Prostate gland (tissue), 2 donors: Measurements from ENCODE around the gene KASH5. TPM values are rescaled to one million over a fixed set of nuclear protein-coding genes. Genes with fewer than 3 reads are reported as not detected.

Experiments used
- DNase-seq: peaks from one replicate; pipeline ENCODE4 v3.0.0-alpha.2; 2019; ENCODE audit warnings: low spot score
- H3K27ac ChIP-seq, 2 donors: fragments of 200-600 bp; sonication (generic); 2 replicates each; pipeline ENCODE4 v1.5.1; 2017 to 2019
- H3K27me3 ChIP-seq: fragments of 200-600 bp; sonication (generic); replicated peaks from 2 replicates; pipeline ENCODE4 v1.5.1; 2019; ENCODE audit not compliant: insufficient read depth
- H3K36me3 ChIP-seq, 2 donors: fragments of 200-600 bp; sonication (generic); 1 replicate in 1 of 2; 2 replicates in 1 of 2; pipeline versions ENCODE4 v1.5.1 to v1.8.1; 2017 to 2019
- H3K4me1 ChIP-seq: fragments of 200-600 bp; sonication (generic); replicated peaks from 2 replicates; pipeline ENCODE4 v1.5.1; 2019
- H3K4me3 ChIP-seq, 2 donors: fragments of 200-600 bp; sonication (generic); 2 replicates each; pipeline ENCODE4 v1.5.1; 2017 to 2019
- H3K9me3 ChIP-seq: fragments of 200-600 bp; sonication (generic); 2 replicates; pipeline ENCODE4 v1.5.1; 2017
- POLR2A ChIP-seq: fragments of 450-650 bp; IDR thresholded peaks from one replicate; pipeline ENCODE4 v1.6.1; 2016; ENCODE audit warnings: antibody characterized with exemption, mild to moderate bottlenecking
- POLR2AphosphoS5 ChIP-seq: sonication (generic); formaldehyde crosslinking; IDR thresholded peaks from one replicate; pipeline ENCODE4 v1.6.1; 2017; ENCODE audit warnings: antibody characterized with exemption
- WGBS: methylation state at CpG from one replicate; pipeline ENCODE4 v1.1.5; 2018; 5-methylcytosine and 5-hydroxymethylcytosine counted together
- intact Hi-C: fragments of 100-400 bp; cut with DNase I; formaldehyde crosslinking; loops from one replicate; pipeline ENCODE4 v1.14.2; 2022
- total RNA-seq, 2 donors: library from RNA; depleted of rRNA; stranded (reverse); fragments of >200 nt; gene quantifications; one replicate each; pipeline ENCODE4 v1.1.0, GENCODE V29; 2016
- TF ChIP-seq, protein P1 (sequence below), 4 experiments: fragments of 200-600 bp in 2 of 4; fragments of 450-650 bp in 2 of 4; sonication (generic) in 2 of 4; IDR thresholded peaks; 1 replicate in 3 of 4; 2 replicates in 1 of 4; pipeline ENCODE4 v1.5.1; 2016 to 2019; ENCODE audit warnings: antibody characterized with exemption in 4 of 4, mild to moderate bottlenecking in 2 of 4, moderate library complexity in 2 of 4

Gene KASH5
- total RNA-seq, 2 donors from 2014 or later, result 13.1 TPM; not detected in 1

DNA sequence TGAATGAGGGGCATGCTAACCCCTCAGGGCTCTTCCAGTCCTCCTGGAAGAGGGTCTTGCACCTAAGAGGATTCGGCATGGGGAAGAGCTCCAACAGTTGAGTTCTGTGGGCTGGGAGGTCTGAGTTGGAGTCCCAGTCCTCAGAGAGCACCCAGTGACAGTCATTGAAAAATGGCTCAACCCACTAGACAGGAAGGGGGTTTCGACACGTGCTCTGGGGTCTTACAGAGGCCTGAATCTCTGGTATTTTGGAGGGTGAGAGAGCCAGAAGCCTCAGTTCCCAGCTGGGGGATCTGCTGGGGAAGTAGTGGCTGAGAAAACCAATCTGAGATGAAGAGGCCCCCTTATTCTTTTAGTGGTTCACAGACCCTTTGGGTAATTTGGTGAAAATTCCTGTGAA lies 26.2 kb downstream of the KASH5 start:
- WGBS, result 96% methylated on average over 3 of the region's 3 CpGs
- Histone ChIP-seq H3K4me3 (no peak overlapping the region), H3K27me3 (peaks cover 3% of the 10 kb centered on the region), H3K36me3 (no peaks in the 10 kb centered on the region), H3K27ac (no peak overlapping the region), H3K9me3 (no peaks in the 10 kb centered on the region), H3K4me1 (no peaks in the 10 kb centered on the region)
- TF ChIP-seq POLR2A (no peak), POLR2AphosphoS5 (no peak)
- TF ChIP-seq, protein P1, sequence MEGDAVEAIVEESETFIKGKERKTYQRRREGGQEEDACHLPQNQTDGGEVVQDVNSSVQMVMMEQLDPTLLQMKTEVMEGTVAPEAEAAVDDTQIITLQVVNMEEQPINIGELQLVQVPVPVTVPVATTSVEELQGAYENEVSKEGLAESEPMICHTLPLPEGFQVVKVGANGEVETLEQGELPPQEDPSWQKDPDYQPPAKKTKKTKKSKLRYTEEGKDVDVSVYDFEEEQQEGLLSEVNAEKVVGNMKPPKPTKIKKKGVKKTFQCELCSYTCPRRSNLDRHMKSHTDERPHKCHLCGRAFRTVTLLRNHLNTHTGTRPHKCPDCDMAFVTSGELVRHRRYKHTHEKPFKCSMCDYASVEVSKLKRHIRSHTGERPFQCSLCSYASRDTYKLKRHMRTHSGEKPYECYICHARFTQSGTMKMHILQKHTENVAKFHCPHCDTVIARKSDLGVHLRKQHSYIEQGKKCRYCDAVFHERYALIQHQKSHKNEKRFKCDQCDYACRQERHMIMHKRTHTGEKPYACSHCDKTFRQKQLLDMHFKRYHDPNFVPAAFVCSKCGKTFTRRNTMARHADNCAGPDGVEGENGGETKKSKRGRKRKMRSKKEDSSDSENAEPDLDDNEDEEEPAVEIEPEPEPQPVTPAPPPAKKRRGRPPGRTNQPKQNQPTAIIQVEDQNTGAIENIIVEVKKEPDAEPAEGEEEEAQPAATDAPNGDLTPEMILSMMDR (IDR thresholded peaks at IDR 0.05), result no peak
- intact Hi-C loops, result no loop called here
- no peak for DNase-seq

DNA sequence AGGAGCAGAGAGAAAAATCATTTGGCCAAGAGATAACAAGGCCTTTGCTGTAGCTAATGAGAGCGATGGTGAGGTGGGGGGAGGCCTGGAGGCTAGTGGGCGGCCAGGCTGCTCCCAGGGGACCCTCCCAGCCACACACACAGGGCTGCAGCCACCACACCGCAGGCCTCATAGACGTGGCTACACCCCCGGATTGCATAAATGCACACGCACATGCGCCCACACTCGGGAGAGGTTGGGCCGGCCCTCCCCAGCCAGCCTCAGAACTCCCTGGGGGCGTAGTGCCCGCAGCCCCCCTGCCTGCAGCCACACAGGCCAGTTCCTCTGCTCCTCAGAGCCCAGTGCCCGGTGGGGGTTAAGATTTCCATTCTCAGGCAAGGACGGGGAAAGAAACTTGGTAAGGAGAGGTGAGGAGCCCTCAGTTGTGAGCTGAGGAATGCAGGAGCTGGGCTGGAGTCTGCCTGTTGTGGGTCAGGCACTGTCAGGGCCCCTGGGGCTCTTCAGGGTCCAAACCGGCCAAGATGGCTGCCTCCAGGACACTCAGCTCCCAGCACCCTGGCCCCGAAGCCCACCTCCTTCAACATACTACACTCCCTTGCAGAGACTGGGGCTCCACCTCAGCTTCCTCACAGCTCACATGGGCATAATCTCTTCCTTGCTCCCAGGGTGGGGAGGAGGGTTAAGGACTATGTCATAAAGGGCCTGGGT lies 27.2 kb downstream of the KASH5 start:
- intact Hi-C loops, result no loop called here
- Histone ChIP-seq H3K27ac (no peak overlapping the region), H3K4me1 (no peaks in the 10 kb centered on the region), H3K36me3 (no peaks in the 10 kb centered on the region), H3K4me3 (no peak overlapping the region), H3K9me3 (no peaks in the 10 kb centered on the region), H3K27me3 (peaks cover 8% of the 10 kb centered on the region)
- TF ChIP-seq, protein P1 (IDR thresholded peaks at IDR 0.05), result no peak
- TF ChIP-seq POLR2A, result no peak
- no peak for TF ChIP-seq POLR2AphosphoS5
- DNase-seq, result no peak
- 60% methylated on average over 15 of the region's 15 CpGs for WGBS

DNA sequence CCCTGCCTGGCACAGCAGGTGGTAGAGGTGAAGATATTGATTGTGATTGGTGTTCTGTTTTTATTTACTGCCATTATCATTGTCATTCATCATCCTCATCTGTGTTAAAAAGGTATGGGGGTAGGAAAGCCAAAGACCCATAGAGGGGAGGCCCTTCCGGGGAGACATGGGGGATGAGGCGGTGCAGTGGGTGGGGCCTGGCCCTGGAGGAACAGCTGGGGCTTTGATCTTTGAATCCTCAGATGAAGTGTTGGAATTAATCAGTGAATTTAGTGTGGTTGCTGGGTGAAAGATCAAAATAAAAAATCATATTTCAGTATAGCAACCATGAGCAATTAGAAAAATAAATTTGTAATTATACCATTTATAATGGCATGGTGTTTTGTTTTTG lies 27.8 kb downstream of the KASH5 start:
- H3K27ac ChIP-seq, result no peak overlapping the region
- TF ChIP-seq, protein P1 (IDR thresholded peaks at IDR 0.05), result no peak
- no peak for TF ChIP-seq POLR2A
- TF ChIP-seq POLR2AphosphoS5, result no peak
- intact Hi-C loops, result no loop called here
- peaks cover 13% of the 10 kb centered on the region for H3K27me3 ChIP-seq
- no peaks in the 10 kb centered on the region for H3K36me3 ChIP-seq
- no peaks in the 10 kb centered on the region for H3K4me1 ChIP-seq
- 81% methylated on average over 2 of the region's 2 CpGs for WGBS
- H3K9me3 ChIP-seq, result no peaks in the 10 kb centered on the region
- no peak overlapping the region for H3K4me3 ChIP-seq
- DNase-seq, result no peak

DNA sequence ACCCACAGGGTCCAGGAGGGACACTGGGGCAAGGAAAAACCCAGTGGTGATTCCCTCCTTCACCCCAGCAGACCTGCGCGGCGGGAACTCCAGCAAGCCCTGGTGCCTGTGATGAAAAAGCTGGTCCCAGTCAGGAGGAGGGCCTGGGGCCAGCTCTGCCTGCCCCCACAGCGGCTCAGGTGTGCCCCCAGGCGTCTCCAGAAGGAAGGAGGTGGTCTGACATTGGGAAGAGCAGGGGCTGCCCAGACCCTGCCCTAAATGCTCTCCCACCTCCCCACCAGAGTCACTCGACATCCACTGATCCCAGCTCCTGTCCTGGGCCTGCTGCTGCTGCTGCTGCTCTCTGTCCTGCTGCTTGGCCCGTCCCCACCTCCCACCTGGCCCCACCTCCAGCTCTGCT lies 29.0 kb downstream of the KASH5 start:
- no peak overlapping the region for H3K27ac ChIP-seq
- DNase-seq, result no peak
- intact Hi-C loops, result no loop called here
- no peaks in the 10 kb centered on the region for H3K4me1 ChIP-seq
- TF ChIP-seq, protein P1 (IDR thresholded peaks at IDR 0.05), result no peak
- no peaks in the 10 kb centered on the region for H3K36me3 ChIP-seq
- H3K4me3 ChIP-seq, result no peak overlapping the region
- WGBS, result 33% methylated on average over 7 of the region's 7 CpGs
- no peaks in the 10 kb centered on the region for H3K9me3 ChIP-seq
- peaks cover 20% of the 10 kb centered on the region for H3K27me3 ChIP-seq

DNA sequence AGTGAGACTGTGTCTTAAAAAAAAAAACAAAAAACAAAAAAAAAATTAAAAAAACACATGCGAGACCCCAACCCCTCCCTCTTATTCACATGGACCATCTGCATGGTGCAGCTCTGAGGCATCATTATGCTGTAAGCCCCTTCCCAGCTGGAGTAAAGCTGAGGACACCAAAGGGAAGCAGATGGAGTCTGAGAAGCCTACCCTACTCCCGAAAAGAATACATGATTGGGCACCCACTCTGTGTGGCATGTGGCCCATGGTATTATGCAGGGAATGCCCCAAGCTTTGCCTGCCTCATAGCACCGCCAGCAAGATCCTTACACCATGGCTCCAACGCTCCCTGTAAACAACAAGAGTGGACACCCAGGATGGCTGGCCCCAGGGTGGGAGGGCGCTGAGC lies 30.5 kb downstream of the KASH5 start:
- Histone ChIP-seq H3K36me3 (no peaks in the 10 kb centered on the region), H3K27ac (no peak overlapping the region), H3K9me3 (no peaks in the 10 kb centered on the region), H3K27me3 (peaks cover 35% of the 10 kb centered on the region), H3K4me3 (no peak overlapping the region), H3K4me1 (peaks cover 5% of the 10 kb centered on the region)
- DNase-seq, result no peak
- TF ChIP-seq POLR2A (no peak), POLR2AphosphoS5 (no peak)
- TF ChIP-seq, protein P1 (IDR thresholded peaks at IDR 0.05), result no peak
- 72% methylated on average over 5 of the region's 5 CpGs for WGBS
- intact Hi-C loops, result no loop called here
